ENCODE results near the gene FOXN3.

DNA sequence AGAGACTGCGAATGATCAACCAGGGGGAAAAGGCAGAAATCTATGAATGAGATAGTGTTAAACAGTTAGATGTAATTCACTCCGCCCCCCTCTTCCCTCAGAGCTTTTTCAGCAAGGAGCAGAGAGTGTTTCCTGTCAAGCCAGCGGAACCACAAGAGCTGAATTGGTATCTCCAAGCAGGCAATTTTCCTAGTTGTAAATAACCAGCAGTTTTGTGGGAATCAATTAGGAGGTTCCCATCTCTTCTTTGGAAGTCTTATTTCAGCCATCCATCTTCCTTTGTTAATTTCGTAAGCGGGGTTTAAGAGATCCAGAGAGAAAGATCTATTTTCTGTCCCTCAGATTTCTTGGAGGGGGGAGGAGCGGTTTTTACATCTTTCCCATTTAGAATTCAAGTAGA lies 178.0 kb downstream of the FOXN3 start:
- no peak for TF ChIP-seq POLR2A (IDR thresholded peaks at IDR 0.05)
- TF ChIP-seq, protein P1, sequence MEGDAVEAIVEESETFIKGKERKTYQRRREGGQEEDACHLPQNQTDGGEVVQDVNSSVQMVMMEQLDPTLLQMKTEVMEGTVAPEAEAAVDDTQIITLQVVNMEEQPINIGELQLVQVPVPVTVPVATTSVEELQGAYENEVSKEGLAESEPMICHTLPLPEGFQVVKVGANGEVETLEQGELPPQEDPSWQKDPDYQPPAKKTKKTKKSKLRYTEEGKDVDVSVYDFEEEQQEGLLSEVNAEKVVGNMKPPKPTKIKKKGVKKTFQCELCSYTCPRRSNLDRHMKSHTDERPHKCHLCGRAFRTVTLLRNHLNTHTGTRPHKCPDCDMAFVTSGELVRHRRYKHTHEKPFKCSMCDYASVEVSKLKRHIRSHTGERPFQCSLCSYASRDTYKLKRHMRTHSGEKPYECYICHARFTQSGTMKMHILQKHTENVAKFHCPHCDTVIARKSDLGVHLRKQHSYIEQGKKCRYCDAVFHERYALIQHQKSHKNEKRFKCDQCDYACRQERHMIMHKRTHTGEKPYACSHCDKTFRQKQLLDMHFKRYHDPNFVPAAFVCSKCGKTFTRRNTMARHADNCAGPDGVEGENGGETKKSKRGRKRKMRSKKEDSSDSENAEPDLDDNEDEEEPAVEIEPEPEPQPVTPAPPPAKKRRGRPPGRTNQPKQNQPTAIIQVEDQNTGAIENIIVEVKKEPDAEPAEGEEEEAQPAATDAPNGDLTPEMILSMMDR (IDR thresholded peaks at IDR 0.05): no peak
- TF ChIP-seq EP300 (IDR thresholded peaks at IDR 0.05): no peak

Data from ovary (tissue), 3 donors.